NT2/D1 (cell line): ENCODE results near the gene SYT11.

Source experiments
- SUZ12 ChIP-seq: IDR thresholded peaks from 2 replicates; pipeline ENCODE4 v1.6.1; 2011; ENCODE audit not compliant: insufficient read length, insufficient read depth; ENCODE audit errors: extremely low read depth
- YY1 ChIP-seq: IDR thresholded peaks from 2 replicates; pipeline ENCODE4 v1.6.1; 2011; ENCODE audit not compliant: insufficient read length, insufficient read depth

DNA sequence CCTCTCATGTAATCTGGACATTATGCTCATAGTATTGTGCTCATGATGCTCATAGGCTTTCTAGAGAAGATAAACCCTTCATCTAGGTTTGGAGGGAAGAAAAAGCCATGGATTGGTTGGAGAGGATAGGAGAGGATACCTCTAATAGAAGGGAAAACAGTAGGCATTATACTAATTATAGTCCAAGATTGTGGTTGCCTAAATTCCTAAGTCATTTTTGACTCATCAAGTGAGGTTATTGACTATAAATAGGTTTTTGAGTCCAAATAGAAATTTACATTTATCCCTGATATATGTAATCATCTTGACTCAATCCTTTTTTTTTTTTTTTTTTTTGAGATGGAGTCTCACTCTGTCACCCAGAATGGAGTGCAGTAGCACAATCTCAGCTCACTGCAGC, 5.0 kb downstream of the SYT11 start:
- TF ChIP-seq SUZ12 (no peak), YY1 (no peak)
